SIG-M5 treated with dmso at 0.1 percent for 504 hours (cell line): ENCODE results near the gene OTOP3.

Experiments used
- DNase-seq: peaks from one replicate; lab custom pipeline; 2025; ENCODE audit not compliant: unreplicated experiment; lab: John Stamatoyannopoulos, UW

Gene OTOP3

DNA sequence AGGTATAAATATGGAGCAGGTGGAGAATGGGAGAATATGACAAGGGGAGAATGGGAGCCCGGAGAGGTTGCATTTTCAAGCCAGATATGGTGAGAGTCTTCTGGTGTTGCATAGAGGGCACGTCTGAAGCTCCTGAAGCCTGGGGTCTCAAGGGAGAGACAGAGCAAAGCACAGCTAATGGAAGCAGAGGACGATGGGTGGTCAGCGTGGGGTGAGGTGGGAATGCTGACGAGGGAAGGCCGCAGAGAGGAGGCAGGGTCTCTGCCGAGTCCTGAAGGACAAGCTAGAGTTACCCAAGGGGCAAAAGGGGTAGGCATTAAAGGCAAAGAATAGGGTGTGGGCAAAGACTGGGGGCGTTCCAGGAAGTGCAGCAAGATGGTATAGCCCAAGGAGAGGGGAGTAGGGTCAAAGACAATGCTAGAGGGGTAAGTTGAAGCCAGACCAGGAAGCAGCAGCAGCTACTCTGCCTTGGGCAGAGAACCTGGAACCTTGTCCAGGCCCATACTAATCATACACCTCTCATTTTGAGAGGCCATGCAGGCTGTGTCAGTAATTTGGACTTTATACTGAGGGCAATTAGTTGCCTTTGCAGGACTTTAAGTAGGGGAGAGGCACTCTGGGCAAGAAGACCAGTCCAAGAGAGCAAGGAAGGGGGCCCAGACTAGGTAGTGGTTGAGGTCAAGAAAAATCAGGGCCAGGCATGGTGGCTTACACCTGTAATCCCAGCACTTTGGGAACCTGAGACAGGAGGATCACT is 2.7 kb downstream of the OTOP3 start:
- no peak for DNase-seq

DNA sequence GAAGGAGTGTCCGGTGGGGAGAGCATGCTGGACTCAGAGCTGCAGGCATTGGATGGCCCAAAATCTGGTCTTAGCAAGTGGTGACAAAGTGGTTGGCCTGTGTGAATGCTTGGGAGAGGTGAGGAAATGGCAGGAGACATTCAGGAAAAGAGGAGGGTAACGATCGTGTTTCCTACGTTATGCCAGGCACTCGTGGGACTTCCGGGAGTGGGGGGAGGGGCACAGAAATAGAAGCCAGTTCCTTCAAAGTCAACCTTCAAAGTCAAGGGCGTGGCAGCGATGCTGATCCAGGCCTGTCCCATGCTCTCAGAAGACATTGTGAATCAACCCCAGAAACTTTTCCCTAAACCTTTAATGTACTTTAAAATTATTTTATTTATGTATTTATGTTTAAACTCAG is 3.8 kb downstream of the OTOP3 start:
- DNase-seq: no peak

DNA sequence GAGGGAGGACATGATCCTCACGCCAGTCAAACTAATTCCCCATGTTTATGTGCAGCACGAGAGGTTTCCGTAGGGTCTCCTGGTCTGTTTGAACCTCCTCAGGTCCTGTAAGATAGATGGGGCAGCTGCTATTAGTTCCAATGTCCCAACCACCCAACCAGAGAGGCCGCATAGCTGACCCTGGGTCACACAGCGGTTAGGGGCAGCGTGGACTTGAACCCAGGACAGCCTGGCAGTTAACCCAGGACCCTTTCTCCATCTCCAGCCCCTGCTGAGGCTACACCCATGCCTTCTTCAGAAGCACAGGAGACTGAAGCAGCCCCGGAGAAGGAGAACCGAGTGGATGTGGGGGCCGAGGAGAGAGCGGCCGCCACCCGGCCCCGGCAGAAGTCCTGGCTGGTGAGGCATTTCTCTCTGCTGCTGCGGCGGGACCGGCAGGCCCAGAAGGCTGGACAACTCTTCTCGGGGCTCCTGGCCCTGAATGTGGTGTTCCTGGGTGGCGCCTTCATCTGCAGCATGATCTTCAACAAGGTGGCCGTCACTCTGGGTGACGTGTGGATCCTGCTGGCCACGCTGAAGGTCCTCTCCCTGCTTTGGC is 5.5 kb downstream of the OTOP3 start:
- DNase-seq: no peak

DNA sequence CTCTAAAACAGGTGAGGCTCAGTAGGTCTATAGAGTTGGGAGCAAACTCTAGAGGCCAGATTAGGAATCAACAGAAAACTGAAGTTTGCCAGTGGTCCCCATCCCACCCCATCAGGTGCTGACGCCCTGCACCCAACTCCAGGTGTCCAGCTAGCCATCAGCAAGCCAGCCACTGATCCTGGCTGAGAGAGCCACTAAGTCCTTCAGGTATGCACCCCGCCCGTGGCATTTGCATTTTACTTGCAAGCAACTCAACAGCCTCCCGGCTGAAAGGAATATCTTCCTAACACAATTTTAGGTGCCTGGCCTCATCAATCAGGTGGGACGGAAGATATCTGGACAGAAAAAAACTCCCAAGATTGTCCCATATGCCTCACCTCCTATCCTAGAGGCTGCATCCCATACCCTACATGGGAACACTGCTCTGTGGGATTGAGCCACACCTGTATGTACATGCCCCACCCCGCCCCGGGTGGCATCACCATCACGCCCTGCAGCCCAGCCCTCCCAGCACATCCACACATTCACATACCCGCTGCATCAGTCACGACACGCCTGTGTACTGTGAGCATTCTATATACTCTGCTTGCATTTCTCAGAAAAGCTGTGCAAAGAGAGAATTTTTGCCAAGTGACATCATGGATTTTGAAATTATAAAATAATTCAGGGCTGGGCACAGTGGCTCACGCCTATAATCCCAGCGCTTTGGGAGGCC is 8.3 kb downstream of the OTOP3 start:
- no peak for DNase-seq

DNA sequence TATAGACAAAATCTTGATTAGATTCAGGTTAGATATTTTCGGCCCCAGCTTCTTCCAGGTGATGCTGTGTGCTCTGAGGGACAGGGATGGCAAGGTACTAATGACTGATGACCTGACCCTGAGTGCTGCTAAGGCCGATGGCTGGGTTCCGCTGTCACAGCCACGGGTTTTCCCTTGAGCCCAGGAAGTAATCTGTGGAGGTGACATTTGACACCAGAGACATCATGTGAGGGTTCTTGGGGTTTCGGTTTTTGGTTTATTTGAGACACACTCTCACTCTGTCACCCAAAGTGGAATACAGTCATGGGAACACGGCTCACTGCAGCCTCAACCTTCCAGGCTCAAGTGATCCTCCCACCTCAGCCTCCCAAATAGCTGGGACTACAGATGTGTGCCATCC is 9.8 kb downstream of the OTOP3 start:
- DNase-seq: no peak

DNA sequence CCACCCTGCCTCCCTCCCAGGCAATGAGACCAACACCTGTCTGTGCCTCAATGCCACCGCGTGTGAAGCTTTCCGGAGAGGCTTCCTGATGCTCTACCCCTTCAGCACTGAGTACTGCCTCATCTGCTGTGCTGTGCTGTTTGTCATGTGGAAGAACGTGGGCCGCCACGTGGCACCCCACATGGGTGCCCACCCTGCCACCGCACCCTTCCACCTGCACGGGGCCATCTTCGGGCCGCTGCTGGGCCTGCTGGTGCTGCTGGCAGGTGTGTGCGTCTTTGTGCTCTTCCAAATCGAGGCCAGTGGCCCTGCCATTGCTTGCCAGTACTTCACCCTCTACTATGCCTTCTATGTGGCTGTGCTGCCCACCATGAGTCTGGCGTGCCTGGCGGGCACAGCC is 10.9 kb downstream of the OTOP3 start:
- DNase-seq: no peak

DNA sequence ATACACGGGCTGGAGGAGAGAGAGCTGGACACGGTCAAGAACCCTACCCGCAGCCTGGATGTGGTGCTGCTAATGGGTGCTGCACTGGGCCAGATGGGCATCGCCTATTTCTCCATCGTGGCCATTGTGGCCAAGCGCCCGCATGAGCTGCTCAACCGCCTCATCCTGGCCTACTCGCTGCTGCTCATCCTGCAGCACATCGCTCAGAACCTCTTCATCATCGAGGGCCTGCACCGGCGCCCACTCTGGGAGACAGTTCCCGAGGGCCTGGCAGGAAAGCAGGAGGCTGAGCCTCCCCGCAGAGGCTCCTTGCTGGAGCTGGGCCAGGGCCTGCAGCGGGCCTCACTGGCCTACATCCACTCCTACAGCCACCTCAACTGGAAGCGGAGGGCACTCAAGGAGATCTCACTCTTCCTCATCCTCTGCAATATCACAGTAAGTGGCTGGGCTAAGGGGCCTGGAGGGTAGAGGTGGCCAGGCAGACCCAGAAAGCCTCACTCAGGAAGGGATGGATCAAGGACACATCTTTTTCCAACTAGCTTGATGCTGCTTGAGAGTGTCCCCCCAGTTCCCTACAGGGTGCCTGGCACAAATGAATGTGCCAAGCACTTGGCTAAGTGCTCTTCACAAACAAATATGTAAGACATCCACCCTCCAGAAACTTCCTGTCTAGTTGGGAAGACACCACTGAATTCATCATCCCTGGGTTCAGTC is 11.5 kb downstream of the OTOP3 start:
- DNase-seq: no peak

DNA sequence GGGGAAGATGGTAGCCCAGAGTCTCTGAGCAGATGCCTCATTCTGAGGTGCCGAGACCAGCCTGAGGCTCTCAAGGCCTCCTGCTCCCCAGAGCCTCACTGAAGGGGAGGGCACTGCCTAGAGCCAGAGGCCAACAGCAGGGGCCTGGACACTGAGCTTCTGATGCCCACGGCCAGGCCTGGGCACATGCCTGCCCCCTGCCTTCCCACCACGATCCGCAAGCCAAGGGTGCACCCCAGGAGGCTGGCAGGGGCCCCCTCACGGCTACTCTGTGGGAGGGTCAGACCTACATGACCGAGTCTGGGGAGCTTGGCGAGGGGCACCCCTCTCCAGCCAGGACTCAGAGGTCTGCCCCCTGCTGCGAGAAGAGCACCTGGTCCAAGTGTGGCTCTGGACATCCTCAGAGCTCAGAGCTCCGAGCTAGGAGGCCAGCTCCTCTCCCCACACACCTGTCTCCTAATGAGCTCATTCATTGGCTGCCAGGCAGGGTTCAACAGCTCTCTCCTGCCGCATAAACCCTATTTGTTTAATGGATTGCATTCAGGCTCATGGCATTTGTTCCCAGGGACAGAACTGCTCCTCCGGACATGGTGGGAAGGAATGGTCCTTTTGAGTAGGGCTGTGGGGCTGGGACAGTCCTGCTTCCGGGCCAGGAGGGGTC is 13.9 kb downstream of the OTOP3 start:
- no peak for DNase-seq

DNA sequence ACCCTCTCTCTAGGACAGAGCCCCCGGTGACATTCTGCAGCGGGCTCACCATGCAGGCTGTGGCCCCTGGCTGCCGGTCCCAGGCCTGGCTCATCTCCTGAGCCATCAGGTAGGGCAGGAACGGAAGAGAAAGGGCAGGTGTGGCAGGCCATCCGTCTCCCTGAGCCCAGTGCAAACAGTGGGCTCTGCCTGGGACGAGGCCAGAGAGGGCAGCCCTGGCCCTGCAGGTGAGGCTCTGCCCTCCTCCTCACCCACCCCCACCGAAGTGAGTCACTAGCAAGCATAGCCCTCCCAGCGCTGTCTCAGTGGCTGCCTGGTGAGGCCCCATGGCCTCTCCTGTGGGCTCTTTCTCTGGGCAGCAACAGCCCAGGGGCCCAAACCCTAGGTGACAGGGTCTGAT is 14.5 kb downstream of the OTOP3 start:
- DNase-seq: no peak

DNA sequence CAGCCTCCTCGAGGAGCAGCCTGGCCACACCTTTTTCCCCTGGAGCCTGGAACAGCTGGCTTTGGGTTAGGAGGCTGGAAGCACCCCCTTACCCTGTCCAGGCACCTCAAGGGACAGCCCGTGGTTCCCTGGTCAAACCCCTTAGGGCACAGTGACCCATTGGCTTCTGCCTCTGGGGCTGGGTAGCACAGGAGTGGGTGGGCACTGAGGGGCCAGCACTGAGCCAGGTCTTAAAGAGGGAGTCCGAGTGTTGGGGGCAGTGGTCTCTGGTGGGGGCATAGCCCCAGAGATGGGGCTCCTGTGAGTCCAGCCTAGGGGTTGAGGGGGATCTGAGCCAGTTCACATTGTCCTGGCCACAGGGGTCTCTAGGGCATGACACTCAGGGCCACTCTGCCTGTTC is 15.4 kb downstream of the OTOP3 start:
- DNase-seq: no peak

DNA sequence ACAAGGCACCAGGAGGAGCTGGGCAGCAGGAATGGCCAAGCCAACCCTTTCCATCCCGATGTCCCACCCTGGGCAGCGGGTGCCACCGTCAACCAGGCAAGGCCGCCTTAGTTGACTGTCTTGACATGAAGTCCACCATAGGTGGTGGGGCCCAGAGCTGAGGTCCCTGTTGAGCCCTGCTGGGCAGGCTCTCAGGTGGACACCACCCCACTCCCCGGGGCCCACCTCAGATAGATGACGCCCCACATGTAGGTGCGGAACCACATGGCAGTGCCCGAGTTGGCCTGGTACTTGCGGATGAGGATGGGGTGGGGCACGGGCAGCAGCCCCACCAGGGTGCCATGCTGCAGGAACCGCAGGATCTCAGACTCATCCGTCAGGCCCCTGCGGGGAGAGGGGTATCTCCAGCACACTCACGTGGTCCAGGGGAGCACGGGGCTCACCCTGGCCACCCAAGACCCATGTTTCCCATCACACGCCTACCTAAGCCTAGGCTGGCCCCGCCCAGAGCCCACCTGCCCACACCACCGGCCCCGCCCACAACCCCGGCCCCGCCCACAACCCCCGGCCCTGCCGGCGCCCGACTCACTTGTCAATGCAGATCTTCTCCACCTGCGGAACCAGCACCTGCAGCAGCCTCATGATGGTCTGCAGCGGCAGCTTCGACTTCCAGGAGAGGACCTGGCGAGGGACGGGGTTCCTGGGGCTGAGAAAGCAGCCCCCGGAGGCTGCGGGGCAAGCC is 16.2 kb downstream of the OTOP3 start:
- DNase-seq: no peak

DNA sequence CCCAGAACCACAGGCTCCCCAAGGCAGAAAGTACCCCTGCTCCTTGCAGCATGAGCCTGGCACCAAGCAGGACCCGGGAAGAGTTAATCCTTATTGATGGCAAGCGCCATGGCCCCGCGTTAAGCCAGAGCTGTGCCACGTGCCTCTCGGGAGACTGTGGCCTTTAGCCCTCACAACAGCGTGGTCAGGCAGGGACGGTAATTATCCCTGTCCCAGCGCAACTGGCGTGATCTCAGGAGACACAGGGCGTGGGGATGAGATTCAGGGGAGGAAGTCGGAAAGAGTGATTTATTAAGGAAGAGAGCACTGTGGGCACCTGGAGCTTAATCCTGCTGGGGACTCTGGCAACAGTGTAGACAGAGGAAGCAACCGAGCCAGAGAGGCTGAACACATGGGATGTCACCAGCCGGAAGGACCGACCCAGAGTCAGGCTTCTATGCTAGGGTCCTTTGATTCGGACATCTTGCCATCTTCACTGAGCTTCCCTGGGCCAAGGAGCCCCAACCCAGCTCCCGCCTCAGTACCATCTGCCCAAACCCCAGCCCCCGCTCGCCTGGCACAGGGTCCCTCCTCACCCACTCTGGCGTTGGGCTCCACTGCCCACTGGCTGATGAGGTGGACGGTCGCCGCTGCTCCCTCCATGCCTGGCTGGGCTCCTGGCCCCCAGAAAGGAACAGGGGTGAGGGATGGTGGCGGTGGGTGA is 16.9 kb downstream of the OTOP3 start:
- DNase-seq: no peak

DNA sequence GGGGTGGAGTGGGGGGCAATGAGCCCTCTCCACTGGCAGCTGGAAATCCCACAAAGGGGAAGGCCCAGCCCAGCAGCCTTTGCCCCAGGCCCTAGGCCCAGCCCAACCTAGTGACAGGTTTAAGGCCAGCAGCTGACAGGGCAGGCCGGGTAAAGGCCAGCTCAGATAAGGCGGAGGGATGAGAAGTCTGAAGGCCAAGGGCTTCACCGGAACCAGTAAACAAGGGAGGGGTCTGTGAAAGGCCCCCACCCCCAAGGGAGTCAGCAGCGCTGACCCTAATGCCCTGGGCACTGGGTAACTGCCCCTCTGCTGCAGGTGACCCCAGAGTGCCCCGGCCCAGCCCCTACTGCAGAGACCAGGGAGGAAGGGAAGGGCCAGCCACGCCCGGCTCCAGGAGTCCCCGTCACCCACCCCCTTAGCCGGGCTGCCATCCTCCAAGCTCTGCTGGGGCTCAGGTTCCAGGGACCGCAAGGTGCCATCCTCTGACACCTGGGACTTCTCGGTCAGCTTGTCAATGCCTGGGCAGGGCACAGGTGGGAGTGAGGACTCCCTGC is 17.5 kb downstream of the OTOP3 start:
- no peak for DNase-seq

DNA sequence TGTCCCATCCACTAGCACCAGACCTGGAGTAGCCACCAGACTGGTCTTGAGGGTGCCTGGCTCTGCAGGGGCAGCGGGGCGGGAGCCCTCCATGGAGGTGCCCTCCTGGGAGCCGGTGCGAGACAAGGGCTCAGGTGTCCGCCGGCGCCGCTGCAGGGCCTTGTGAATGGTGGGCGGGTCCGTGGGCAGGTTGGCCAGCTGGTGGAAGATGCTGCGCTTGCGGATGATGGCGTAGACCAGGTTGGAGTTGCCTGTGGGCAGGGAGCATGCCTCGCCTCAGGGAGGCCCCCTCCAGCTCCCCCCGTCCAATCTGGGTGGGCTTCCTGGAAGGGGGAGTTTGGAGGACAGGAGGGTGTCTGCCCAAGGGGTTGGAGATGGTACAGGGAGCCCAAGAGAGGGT is 18.4 kb downstream of the OTOP3 start:
- DNase-seq: no peak

DNA sequence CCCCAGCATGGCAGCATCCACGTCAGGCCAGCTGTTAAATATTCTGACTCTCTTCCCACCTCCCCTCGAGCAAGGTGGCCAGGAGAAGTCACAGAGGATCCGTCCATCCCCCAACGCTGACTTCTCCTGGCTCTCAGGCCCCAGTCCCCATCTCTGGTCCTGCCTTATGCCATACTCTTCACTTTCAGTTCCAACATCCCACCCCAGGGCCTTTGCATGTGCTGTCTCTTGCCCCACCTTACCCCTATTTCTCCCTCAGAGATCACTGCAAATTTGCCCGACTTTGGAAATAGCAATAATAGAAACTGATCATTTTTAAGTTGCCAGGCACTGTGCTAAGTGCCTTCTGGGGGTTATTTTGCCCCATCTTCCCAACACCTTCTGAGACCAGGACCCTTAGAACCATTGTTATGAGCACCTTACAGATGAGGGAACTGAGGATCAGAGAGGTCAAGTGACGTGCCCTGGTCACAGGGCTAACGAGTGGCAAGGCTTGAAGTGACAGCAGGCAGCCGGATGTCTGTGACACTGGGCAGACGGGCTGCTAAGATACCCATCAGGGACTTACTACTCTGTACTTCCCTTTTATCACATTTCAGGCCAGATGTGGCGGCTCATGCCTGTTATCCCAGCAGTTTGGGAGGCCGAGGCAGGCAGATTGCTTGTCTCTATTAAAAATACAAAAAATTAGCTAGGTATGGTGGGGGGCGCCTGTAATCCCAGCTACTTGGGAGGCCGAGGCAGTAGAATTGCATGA is 19.1 kb downstream of the OTOP3 start:
- peak; percentile 43 for DNase-seq

DNA sequence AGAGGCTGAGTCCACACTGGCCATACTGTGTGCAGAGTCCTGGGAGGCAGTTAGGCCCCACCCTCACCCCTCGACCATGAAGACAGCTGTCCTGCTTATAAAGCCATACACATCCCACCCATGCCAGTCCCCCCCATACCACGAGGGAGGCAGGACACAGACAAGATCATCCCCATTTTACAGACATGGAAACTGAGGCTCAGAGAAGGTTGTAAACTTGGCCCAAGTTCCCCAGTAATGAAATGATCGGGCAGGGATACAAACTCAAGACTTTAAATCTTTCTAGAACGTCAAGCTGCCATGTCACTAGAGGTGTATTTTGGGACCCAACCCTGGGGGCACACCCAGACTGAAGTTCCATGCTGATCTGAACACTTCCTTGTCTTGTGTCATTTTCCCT is 20.4 kb downstream of the OTOP3 start:
- no peak for DNase-seq

DNA sequence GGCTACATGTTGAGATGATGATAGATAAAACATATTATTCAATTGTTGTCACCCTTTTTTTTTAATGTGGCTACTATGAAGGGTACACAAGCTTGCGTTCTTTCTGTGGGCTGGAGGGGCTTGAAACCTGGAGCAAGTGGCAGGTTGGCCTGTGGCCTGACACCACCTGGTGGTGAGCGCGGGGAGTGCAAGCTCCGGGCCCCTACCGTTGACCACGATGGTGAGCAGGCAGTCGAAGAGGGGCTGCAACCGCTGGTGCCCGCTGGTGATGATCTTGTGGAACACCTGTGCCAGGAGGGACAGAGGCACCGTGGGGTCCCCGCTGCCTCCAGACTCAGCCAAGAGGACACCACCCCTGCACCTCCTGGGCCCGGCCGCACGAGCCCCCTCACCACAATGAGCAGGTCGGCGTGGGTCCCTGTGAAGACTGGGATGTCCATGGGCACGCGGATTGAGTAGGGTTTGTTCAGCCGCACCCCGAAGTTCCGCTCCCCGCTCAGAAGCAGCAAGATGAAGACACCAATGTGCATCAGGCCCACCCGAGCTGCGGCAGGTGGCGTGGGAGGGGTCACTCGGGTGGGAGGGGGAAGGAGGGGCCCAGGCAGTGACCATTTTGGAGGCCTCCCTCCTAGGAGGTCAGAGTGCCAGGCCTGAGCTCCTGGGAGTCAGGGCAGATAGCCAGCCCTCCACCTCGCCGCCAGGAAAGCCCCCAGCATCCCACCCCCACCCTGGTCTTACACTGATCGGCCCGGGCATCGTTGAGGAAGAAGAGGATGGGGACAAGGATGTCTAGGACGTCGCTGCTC is 22.4 kb downstream of the OTOP3 start:
- peak; percentile 43 for DNase-seq
